Esophagus (tissue), 2 donors: ENCODE measurements around the gene ARHGEF4. TPM values are rescaled to one million over a fixed set of nuclear protein-coding genes. Genes with fewer than 3 reads are reported as not detected.
A peak's percentile ranks its signal among the peaks of the same experiment; 100 is the strongest.

Experiments
- H3K27ac ChIP-seq, 2 donors: one replicate each; pipeline ENCODE4 v1.5.1; 2013; ENCODE audit warnings: low read depth in 2 of 2, mild to moderate bottlenecking in 2 of 2, inconsistent platforms in 1 of 2, low read length in 1 of 2, moderate library complexity in 1 of 2
- H3K27me3 ChIP-seq, 2 donors: one replicate each; pipeline ENCODE4 v1.6.1; 2013; ENCODE audit warnings: low read length in 2 of 2, control low read depth in 1 of 2, mild to moderate bottlenecking in 1 of 2; ENCODE audit not compliant: insufficient read depth in 2 of 2, control insufficient read depth in 1 of 2
- H3K36me3 ChIP-seq, 2 donors: one replicate each; pipeline ENCODE4 v1.6.1; 2013; ENCODE audit warnings: low read length in 1 of 2; ENCODE audit not compliant: control insufficient read depth in 2 of 2, insufficient read depth in 2 of 2
- H3K4me1 ChIP-seq, 2 donors: one replicate each; pipeline ENCODE4 v1.6.1; 2013; ENCODE audit warnings: low read length in 1 of 2; ENCODE audit not compliant: control insufficient read depth in 2 of 2, insufficient read depth in 2 of 2
- H3K4me3 ChIP-seq, 2 donors: one replicate each; pipeline ENCODE4 v1.5.1; 2013; ENCODE audit warnings: low read length in 2 of 2, mild to moderate bottlenecking in 2 of 2, low read depth in 1 of 2, moderate library complexity in 1 of 2
- H3K9me3 ChIP-seq, 2 donors: one replicate each; pipeline ENCODE4 v1.6.1; 2013; ENCODE audit warnings: mild to moderate bottlenecking in 2 of 2, low read depth in 1 of 2, low read length in 1 of 2, moderate library complexity in 1 of 2; ENCODE audit not compliant: control insufficient read depth in 2 of 2, insufficient read depth in 1 of 2
- WGBS, 2 donors: extraction: QIAGEN DNeasy Blood & Tissue Kit; methylation state at CpG; one replicate each; pipeline ENCODE4 v1.1.7; 2013; 5-methylcytosine and 5-hydroxymethylcytosine counted together
- polyA plus RNA-seq, 2 donors: library from polyadenylated mRNA; stranded (reverse); fragments of 200-250 nt; gene quantifications; one replicate each; pipeline ENCODE4 v1.2.3, GENCODE V29; 2013
- donor health status: healthy with polysubstance abuse.
- donor health status: Bipolar disorder and iron deficiency.

ARHGEF4 gene
- polyA plus RNA-seq, 2 donors, result 32.2 to 98.9 TPM

DNA sequence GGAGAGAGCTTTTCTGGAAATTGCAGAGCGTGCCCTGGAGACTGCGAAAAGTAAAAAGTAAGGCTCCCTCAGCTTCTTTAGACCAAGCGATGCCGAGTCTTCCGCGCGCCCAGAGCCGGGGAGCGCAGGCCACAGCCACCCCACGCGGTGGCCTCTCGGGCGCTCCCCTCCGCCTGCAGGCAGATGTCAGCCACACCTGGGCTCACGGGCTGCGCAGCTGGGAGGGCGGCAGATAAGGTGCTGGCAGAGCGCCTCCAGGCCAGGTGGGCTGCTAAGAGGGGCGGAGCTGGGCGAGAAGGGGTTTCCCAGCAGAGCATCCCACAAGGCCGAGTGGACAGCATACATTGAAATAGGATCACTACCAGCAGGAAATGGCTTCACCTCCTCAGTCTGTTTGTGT, 81.7 kb downstream of the ARHGEF4 start:
- peaks cover 5 to 25% of the 10 kb centered on the region in 2 donors for H3K4me1 ChIP-seq
- peaks cover 0 to 16% of the 10 kb centered on the region in 2 donors for H3K36me3 ChIP-seq
- H3K27me3 ChIP-seq, result no peaks in the 10 kb centered on the region
- no peak overlapping the region for H3K4me3 ChIP-seq
- WGBS, 2 donors, result 79 to 86% methylated on average over 21 of the region's 21 CpGs
- H3K27ac ChIP-seq, result no peak overlapping the region
- H3K9me3 ChIP-seq, result no peaks in the 10 kb centered on the region

DNA sequence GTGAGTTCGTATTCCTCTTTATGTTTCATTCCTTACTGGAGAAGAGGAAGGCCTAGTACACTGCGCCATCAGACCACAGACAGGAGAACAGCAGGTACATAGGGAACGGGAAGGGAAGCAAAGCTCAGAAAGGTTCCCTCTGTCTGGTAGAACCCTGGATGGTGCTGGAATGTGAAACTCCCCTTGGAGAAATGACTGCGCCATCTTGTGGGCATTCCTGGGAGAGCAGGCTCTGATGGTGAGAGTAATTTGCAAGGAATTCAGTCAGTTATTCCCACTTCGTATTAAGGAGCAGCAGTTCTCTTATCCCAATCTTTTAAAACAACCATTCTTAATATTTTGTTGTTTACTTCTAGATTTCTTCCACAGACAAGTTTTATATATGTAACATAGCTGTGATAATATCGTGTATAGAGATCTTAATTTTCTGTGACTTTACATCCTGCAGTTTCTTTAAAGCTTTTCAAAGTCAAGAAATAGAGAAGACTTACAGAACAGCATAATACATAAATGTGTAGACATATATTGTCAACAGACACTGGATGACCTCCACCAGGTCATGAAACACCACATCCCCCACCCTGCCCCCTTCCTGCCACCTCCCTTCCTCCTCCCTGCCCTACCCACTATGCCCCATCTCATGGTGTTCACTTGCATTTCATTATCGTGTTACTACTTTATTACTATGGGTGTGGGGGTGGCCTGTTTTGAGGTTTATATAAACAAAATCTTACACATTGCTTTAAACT, 83.9 kb downstream of the ARHGEF4 start:
- Histone ChIP-seq H3K4me3 (no peak overlapping the region), H3K36me3 (peaks cover 0 to 6% of the 10 kb centered on the region in 2 donors), H3K4me1 (peaks cover 2 to 5% of the 10 kb centered on the region in 2 donors), H3K9me3 (no peaks in the 10 kb centered on the region), H3K27ac (no peak overlapping the region), H3K27me3 (no peaks in the 10 kb centered on the region)
- WGBS, 2 donors, result 34 to 36% methylated on average over 7 of the region's 7 CpGs

DNA sequence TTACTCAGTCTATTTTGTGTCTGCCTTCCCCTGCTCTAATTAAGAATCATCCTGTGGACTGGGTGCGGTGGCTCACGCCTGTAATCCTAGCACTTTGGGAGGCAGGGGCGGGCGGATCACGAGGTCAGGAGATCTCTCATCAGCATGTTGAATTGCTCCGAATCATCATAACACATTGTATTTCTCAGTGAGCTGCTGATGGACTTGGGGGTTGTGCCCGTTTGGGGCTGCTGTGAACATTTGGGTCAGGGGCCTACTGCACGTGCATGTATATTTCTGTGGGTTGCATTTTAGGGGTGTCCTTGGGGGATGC, 84.4 kb downstream of the ARHGEF4 start:
- H3K9me3 ChIP-seq, result no peaks in the 10 kb centered on the region
- H3K4me1 ChIP-seq, result peaks cover under 1 to 2% of the 10 kb centered on the region in 2 donors
- H3K27me3 ChIP-seq, result no peaks in the 10 kb centered on the region
- H3K36me3 ChIP-seq, result peaks cover 0 to 4% of the 10 kb centered on the region in 2 donors
- no peak overlapping the region for H3K4me3 ChIP-seq
- 82 to 85% methylated on average over 8 of the region's 8 CpGs for WGBS, 2 donors
- no peak overlapping the region for H3K27ac ChIP-seq

DNA sequence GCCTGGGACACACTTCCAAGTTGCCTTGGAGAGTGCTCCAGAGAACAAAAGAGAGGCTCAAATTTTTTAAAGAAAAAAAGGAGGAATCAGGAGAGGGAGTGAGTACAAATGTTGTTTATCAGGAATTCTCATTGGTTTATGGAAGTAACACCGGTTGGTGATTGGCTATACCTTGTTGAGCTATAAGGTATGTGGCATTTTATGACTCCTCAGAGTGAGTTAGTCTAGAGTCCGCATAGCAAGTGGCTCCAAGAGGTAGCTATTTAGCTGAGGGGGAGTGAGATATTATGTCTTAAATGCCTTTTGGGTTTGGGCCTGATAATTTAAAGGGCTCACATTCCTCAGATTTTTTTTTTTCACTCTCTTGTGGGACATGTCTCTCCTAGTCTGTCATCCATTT, 85.7 kb downstream of the ARHGEF4 start:
- no peaks in the 10 kb centered on the region for H3K36me3 ChIP-seq
- peaks cover 0 to 4% of the 10 kb centered on the region in 2 donors for H3K9me3 ChIP-seq
- 79 to 93% methylated on average over 2 of the region's 2 CpGs for WGBS, 2 donors

DNA sequence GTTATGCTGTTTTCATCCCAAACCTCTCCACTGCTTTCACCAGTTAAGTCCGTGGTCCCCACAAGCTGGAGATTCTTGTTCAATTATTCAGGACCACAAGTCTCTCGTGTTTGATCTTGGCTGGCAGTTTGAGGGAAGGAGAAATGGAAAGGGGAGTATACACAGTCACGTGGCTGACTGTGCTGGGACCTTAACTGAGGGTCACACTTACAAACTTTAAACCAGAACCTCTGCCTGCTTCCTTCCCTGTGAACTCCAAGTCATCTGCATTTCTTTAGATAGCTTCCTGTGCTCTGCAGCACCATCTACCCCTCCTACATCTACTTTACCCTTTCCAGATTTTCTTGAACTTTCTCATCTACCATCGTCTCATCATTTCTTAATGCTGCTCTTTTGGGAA, 91.7 kb downstream of the ARHGEF4 start:
- H3K4me3 ChIP-seq, result no peak overlapping the region
- peaks cover 5 to 7% of the 10 kb centered on the region in 2 donors for H3K36me3 ChIP-seq
- peaks cover 0 to 8% of the 10 kb centered on the region in 2 donors for H3K9me3 ChIP-seq
- 69 to 76% methylated on average over 4 of the region's 4 CpGs for WGBS, 2 donors
- no peaks in the 10 kb centered on the region for H3K27me3 ChIP-seq
- H3K4me1 ChIP-seq, result no peaks in the 10 kb centered on the region
- H3K27ac ChIP-seq, result no peak overlapping the region

More for the DNA sequence above, 85.7 kb downstream of the ARHGEF4 start:
- no peaks in the 10 kb centered on the region for H3K27me3 ChIP-seq
- H3K27ac ChIP-seq, result no peak overlapping the region
- no peak overlapping the region for H3K4me3 ChIP-seq
- H3K4me1 ChIP-seq, result peaks cover 0 to 2% of the 10 kb centered on the region in 2 donors

DNA sequence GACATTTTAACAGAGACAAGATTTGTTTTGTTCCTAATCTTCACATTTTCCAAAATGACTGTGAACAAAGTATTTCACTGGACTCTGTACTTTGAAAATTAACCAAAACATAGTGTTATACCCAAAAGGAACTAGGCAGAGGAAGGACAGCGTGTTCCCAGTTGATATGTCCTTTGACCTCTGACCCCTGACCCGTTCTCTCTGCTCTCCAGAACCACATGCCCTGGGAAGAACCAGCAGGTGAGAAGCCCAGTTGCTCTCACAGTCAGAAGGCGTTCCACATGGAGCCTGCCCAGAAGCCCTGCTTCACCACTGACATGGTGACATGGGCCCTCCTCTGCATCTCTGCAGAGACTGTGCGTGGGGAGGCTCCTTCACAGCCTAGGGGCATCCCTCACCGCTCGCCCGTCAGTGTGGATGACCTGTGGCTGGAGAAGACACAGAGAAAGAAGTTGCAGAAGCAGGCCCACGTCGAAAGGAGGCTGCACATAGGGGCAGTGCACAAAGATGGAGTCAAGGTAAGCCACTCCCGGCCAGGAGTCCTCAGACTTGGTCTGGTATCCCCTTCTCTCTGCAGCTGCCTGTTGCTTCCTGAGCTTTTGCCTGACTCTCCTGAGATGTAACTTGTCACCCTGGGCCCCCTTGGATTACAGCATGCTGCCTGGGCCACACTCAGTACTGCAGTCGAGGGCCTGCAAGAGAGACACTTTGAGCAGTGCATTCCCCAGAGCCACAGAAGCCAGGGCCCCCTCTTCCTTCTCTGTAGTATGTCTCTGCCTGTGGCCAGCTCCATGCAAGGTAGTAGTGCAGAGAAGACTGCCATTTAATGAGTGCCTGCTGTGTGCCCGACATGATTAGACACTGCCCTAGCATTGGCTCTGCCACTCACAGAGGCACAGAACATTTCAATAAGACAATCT, 94.3 kb downstream of the ARHGEF4 start:
- Histone ChIP-seq H3K4me1 (no peaks in the 10 kb centered on the region), H3K9me3 (peaks cover 0 to 8% of the 10 kb centered on the region in 2 donors), H3K4me3 (no peak overlapping the region), H3K27me3 (no peaks in the 10 kb centered on the region), H3K36me3 (peaks cover 5 to 7% of the 10 kb centered on the region in 2 donors), H3K27ac (no peak overlapping the region)
- 87 to 89% methylated on average over 12 of the region's 12 CpGs for WGBS, 2 donors

DNA sequence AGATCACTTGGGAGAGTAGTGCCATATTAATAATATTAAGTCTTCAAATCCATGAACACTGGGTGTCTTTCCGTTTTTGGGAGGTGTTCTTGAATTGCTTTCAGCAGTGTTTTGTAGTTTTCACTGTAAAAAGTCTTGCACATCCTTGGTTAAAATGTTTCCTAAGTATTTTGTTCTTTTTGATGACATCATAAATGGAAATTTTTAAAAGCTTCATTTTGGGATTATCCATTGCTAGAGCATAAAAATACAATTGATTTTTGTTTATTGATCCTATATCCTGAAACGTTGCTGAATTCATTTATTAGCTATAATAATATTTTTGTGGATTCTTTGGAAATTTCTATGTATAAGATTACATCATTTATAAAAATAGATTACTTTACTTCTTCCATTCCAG, 96.8 kb downstream of the ARHGEF4 start:
- H3K27ac ChIP-seq, result no peak overlapping the region
- 53 to 62% methylated on average over 2 of the region's 2 CpGs for WGBS, 2 donors
- H3K4me1 ChIP-seq, result no peaks in the 10 kb centered on the region
- peaks cover 5 to 7% of the 10 kb centered on the region in 2 donors for H3K36me3 ChIP-seq
- H3K27me3 ChIP-seq, result no peaks in the 10 kb centered on the region
- peaks cover 0 to under 1% of the 10 kb centered on the region in 2 donors for H3K9me3 ChIP-seq
- H3K4me3 ChIP-seq, result no peak overlapping the region

DNA sequence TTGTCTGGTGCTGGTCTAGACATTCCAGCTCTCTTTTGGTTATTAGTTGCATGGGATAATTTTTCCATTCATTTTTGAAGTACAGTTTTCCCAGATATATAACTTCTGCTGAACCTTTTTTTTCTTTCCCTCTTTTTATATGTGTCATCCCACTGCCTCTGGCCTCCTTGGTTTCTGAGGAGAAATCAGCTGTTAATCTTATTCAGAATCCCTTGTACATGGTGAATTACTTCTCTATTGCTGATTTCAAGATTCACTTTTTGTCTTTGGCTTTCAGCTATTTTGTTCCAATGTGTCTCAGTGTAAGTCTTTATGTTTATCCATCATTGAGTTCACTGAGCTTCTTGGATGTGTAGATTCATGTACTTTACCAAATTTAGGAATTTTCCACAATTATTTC, 99.7 kb downstream of the ARHGEF4 start:
- Histone ChIP-seq H3K27me3 (no peaks in the 10 kb centered on the region), H3K4me3 (no peak overlapping the region), H3K36me3 (peaks cover 0 to 3% of the 10 kb centered on the region in 2 donors), H3K4me1 (no peaks in the 10 kb centered on the region), H3K9me3 (no peaks in the 10 kb centered on the region), H3K27ac (no peak overlapping the region)

DNA sequence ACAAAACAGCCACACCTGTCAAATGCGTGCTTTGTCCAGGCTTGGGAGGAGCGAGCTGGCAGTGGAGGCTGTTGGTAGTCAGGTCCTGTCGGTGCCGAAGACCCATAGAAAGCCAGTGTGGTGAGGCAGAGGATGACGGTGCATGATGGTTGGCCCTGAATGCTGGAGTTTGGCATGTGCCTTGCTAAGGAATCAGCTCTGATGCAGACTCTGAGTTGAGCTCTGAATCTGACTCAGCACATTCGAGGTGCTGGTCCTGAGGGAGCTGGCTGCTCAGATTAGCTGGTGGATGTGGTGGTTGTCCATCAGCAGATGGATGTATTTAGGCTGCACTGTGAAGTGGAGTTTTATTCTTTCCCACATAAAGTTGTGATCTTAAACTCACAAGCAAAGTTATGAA, 111.3 kb downstream of the ARHGEF4 start:
- H3K4me1 ChIP-seq, result no peaks in the 10 kb centered on the region
- no peak overlapping the region for H3K4me3 ChIP-seq
- H3K27me3 ChIP-seq, result no peaks in the 10 kb centered on the region
- H3K9me3 ChIP-seq, result peaks cover 0 to 3% of the 10 kb centered on the region in 2 donors
- peaks cover 0 to 7% of the 10 kb centered on the region in 2 donors for H3K36me3 ChIP-seq
- 78 to 85% methylated on average over 6 of the region's 6 CpGs for WGBS, 2 donors
- H3K27ac ChIP-seq, result peak overlapping the region in 1 of 2 donors; percentile 4
